Upper lobe of right lung (tissue), 1 donor: ENCODE measurements around the gene ABCD3. TPM values are rescaled to one million over a fixed set of nuclear protein-coding genes. Genes with fewer than 3 reads are reported as not detected.

Experiments
- ATAC-seq: fragments of 200-7000 bp; cut with Tn5 transposase; one replicate; pipeline ENCODE4 v1.9.1; 2020; ENCODE audit warnings: mild to moderate bottlenecking, moderate library complexity
- DNase-seq: peaks from one replicate; pipeline ENCODE4 v3.0.0-alpha.2; 2020
- H3K27ac ChIP-seq: fragments of 200-600 bp; one replicate; pipeline ENCODE4 v1.8.0; 2022
- H3K27me3 ChIP-seq: fragments of 200-600 bp; one replicate; pipeline ENCODE4 v1.8.0; 2022; ENCODE audit warnings: mild to moderate bottlenecking
- H3K36me3 ChIP-seq: fragments of 200-600 bp; one replicate; pipeline ENCODE4 v1.8.0; 2022
- H3K4me1 ChIP-seq: fragments of 200-600 bp; one replicate; pipeline ENCODE4 v1.8.0; 2022
- H3K4me3 ChIP-seq: fragments of 200-600 bp; one replicate; pipeline ENCODE4 v1.8.0; 2022; ENCODE audit warnings: mild to moderate bottlenecking
- H3K9me3 ChIP-seq: fragments of 200-600 bp; one replicate; pipeline ENCODE4 v1.8.0; 2022
- intact Hi-C: fragments of 100-400 bp; cut with DNase I; formaldehyde crosslinking; loops from one replicate; pipeline ENCODE4 v1.11.0; 2022
- total RNA-seq: library from RNA; stranded (reverse); fragmentation: NEBNext Ultra II Directional; extraction: Animal tissue kit (Norgen Biotek cat#: 25700); gene quantifications from one replicate; pipeline ENCODE4 v1.2.1, GENCODE V29; 2021
- TF ChIP-seq, protein P1 (sequence below): fragments of 200-600 bp; IDR thresholded peaks from one replicate; pipeline ENCODE4 v1.8.0; 2022; ENCODE audit warnings: antibody characterized with exemption
- donor health status: DM: no; HTN: yes; CAD: no; lungs with severe emphysema.

Gene ABCD3
- total RNA-seq, 1 donor from 2014 or later, result 50.9 TPM

DNA sequence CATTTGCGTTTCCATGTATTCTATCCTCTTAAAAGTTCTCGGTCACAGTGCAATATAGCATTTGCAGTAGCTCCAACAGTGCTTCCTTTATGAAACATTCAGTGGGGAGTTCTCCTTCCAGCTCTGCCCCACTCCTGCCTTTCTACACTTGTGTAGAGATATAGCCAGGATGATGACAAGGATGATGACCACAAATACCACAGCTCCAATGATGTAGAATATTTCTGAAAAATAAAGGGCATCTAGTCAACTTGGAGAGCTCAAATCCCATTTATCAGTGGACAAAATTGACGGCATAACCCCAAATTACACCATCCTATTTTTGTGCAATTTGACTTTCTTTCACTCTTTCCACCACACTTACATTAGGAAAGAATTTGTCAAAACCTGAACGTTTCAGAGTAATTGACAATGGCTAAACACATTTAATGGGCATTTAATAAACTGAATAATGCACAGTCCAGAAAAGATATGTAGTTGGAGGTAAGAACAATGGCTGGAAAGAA, 112.2 kb downstream of the ABCD3 start:
- Histone ChIP-seq H3K27me3 (no peaks in the 10 kb centered on the region), H3K4me3 (no peak overlapping the region), H3K36me3 (peaks cover 49% of the 10 kb centered on the region), H3K27ac (no peak overlapping the region), H3K4me1 (no peaks in the 10 kb centered on the region), H3K9me3 (no peaks in the 10 kb centered on the region)
- intact Hi-C loops, result no loop called here
- DNase-seq, result no peak
- TF ChIP-seq, protein P1, sequence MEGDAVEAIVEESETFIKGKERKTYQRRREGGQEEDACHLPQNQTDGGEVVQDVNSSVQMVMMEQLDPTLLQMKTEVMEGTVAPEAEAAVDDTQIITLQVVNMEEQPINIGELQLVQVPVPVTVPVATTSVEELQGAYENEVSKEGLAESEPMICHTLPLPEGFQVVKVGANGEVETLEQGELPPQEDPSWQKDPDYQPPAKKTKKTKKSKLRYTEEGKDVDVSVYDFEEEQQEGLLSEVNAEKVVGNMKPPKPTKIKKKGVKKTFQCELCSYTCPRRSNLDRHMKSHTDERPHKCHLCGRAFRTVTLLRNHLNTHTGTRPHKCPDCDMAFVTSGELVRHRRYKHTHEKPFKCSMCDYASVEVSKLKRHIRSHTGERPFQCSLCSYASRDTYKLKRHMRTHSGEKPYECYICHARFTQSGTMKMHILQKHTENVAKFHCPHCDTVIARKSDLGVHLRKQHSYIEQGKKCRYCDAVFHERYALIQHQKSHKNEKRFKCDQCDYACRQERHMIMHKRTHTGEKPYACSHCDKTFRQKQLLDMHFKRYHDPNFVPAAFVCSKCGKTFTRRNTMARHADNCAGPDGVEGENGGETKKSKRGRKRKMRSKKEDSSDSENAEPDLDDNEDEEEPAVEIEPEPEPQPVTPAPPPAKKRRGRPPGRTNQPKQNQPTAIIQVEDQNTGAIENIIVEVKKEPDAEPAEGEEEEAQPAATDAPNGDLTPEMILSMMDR, result no peak
- no peak for ATAC-seq

DNA sequence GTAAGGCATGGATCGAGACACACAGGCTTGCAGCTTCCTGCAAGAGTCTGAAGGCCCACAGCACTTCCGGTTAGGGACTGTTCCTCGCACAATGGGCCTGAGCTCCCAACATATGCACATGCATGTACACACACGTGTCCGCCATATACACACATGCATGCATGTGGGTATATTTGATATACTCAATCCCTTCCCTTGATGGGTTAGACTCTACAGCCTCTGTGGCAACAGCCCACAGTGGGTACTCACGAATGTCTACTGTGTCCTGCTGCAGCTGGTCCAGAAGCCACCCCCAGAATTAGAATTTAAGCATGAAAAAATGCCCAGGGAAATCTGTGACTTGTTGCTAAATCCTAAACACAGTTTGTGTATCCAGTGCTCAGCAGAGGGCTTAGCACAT, 113.5 kb downstream of the ABCD3 start:
- TF ChIP-seq, protein P1, result no peak
- no peak for DNase-seq
- peaks cover 7% of the 10 kb centered on the region for H3K4me1 ChIP-seq
- H3K27ac ChIP-seq, result no peak overlapping the region
- H3K9me3 ChIP-seq, result no peaks in the 10 kb centered on the region
- intact Hi-C loops, result no loop called here
- ATAC-seq, result no peak
- H3K4me3 ChIP-seq, result no peak overlapping the region
- peaks cover 55% of the 10 kb centered on the region for H3K36me3 ChIP-seq
- no peaks in the 10 kb centered on the region for H3K27me3 ChIP-seq

DNA sequence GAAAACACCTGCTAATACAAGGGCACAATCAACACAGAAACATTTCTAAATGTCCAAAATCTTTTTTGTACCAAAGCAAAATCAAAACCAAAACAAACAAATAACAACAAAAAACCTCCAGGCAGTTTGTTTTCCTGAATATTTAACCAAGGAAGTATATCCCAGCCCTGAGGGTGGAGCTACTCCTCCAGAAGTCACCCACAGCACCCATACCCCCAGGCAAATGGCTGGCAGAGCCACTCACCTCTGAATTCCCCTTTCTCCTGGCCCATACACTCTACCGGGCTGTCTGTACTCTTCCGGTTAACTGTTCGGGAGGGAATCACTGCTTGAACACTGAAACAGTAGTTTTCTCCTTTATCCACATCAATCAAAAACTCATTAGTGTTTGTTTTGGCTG, 113.9 kb downstream of the ABCD3 start:
- intact Hi-C loops, result no loop called here
- ATAC-seq, result no peak
- Histone ChIP-seq H3K9me3 (no peaks in the 10 kb centered on the region), H3K4me3 (no peak overlapping the region), H3K36me3 (peaks cover 55% of the 10 kb centered on the region), H3K27ac (no peak overlapping the region), H3K27me3 (no peaks in the 10 kb centered on the region), H3K4me1 (peaks cover 7% of the 10 kb centered on the region)
- TF ChIP-seq, protein P1, result no peak
- DNase-seq, result no peak

DNA sequence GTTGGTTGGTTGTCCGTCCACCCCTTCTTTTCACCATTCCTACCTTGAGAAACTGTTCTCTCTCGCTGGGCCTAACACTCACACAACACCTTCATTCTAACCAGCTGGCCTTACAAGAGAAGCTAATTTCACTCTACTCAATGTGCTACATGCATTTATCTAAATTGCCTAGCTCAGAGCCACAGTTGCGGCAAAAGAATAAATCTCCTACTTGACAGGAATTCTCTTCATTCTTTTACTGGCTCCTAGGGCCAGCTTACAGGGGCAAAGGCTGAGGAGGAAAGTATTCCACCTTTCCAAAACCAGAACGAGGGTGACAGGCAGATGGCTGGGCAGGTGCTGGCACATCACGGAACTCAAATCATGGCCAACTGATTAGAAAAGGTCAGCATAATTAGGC, 116.9 kb downstream of the ABCD3 start:
- peaks cover 7% of the 10 kb centered on the region for H3K4me1 ChIP-seq
- H3K9me3 ChIP-seq, result no peaks in the 10 kb centered on the region
- ATAC-seq (no peak), DNase-seq (no peak)
- TF ChIP-seq, protein P1, result no peak
- intact Hi-C loops, result no loop called here
- peaks cover 47% of the 10 kb centered on the region for H3K36me3 ChIP-seq
- no peaks in the 10 kb centered on the region for H3K27me3 ChIP-seq
- no peak overlapping the region for H3K27ac ChIP-seq
- no peak overlapping the region for H3K4me3 ChIP-seq

DNA sequence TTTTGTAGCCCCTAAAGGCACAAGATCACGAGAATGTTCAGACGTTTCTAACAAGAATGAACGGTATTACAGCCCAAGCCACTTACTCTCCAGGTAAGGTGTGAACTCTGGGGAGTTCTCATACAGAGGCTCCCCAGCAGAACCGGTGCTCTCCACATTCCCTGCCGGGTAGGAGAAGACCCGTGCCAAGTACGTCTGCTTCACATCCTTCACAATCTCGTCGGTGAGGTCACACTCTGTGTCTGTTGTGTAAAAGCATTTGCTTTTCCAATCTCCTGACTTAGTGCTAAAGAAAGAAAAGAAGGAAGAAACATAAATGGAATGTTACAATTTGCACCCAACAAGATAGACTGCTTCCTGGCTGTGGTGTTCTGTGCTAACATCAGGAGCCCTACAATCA, 117.7 kb downstream of the ABCD3 start:
- intact Hi-C loops, result no loop called here
- TF ChIP-seq, protein P1, result no peak
- ATAC-seq (peak; percentile 64), DNase-seq (no peak)
- Histone ChIP-seq H3K36me3 (peaks cover 41% of the 10 kb centered on the region), H3K27ac (no peak overlapping the region), H3K27me3 (no peaks in the 10 kb centered on the region), H3K9me3 (no peaks in the 10 kb centered on the region), H3K4me3 (peak overlapping the region; percentile 85), H3K4me1 (peaks cover 7% of the 10 kb centered on the region)

DNA sequence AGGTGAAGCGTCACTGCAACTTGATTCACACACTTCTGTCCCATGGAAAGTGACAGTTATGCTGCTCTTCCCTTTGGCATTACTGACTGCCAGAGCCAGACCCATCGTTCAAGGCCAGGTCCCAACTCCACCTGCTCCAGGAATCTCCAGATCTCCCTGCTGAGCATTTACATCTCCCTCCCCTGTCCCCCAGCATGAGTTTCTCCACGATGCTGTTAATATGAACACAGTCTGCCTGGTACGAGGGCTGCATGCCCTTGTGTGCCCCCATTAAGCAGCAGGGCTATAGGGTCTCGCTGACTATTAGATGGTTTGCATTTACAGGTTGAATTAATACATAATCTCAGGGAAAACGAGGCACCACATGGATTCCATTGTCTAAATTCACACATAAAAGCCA, 119.1 kb downstream of the ABCD3 start:
- H3K36me3 ChIP-seq, result peaks cover 29% of the 10 kb centered on the region
- H3K4me1 ChIP-seq, result peaks cover 8% of the 10 kb centered on the region
- H3K27me3 ChIP-seq, result no peaks in the 10 kb centered on the region
- H3K4me3 ChIP-seq, result peak overlapping the region; percentile 85
- no peaks in the 10 kb centered on the region for H3K9me3 ChIP-seq
- no peak overlapping the region for H3K27ac ChIP-seq
- DNase-seq, result no peak
- no peak for ATAC-seq
- TF ChIP-seq, protein P1, result no peak
- intact Hi-C loops, result no loop called here
